Stimulated activated CD4-positive, alpha-beta T cell treated with anti-CD3 and anti-CD28 coated beads, Interleukin-12 subunit alpha, Interleukin-12 subunit beta, amount 100 ng/mL, for 4 hours (primary cell): ENCODE measurements around the gene GATAD2A.
"Not testable (repeated sequence)": the region's sequence is repeated elsewhere in the genome, so short reads cannot be mapped to it uniquely, and the experiment has no call there.

ENCODE experiments used
- DNase-seq: peaks from one replicate; pipeline ENCODE4 v3.0.0-alpha.2; 2020

Gene GATAD2A

DNA sequence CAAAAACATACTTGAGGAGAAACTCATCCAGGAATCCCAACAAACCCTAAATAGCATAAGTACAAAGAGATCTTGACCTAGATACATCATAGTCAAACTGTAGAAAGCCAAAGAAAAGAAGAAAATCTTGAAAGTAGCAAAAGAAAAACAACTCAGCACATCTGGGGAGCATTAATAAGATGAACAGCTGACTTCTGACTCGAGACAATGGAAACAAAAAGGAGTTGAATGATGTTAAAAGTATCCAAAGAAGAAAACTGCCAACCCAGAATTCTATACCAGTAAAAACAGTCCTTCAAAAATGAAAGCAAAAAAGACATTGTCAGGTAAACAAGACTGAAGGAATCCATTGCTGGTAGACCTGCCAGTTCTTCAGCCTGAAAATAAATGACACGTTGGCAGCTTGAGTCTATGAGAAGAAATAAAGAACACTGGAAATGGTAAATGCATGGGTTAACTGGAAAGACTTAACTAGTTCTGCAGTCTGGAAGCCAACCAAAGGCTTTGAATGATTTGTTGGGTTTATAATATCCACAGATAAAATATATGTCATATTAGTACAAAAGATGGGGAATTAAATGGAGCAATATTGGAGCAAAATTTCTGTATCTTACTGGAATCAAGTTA, 63.1 kb downstream of the GATAD2A start:
- DNase-seq: no peak

DNA sequence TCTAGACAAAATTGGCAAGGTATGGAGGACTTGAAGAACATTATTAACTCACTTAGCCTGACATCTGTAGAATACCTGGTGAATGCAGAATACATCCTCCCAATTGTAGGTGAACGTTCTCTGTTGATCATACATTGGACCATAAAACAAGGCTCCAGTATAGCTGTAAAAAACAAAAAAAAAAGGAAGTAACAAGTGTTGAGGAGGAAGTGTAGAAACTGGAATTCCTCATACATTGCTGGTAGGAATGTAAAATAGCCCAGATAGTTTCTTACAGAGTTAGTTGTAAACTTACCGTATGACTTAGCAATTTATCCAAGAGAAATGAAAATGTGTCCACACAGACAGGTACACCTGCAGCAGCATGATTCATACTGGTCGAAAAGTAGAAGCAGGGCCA, 65.1 kb downstream of the GATAD2A start:
- DNase-seq: no peak

DNA sequence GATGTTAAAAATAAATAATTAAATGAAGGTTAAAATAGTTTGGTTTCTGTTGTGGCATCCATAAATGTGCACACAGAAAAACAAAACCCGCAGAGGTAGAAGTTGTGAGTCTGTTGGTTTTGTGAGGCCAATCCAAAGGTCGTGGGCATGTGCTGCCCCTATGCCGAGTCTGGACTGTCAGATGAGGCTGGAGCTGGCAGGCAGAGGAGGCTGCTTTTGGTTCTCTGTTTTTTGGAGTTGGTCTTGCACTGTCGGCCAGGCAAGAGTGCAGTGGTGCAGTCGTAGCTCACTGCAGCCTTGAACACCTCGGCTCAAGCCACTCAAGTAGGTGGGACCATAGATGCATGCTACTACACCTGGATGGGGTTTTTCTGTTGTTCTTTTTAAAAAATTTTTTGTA, 66.2 kb downstream of the GATAD2A start:
- no peak for DNase-seq

DNA sequence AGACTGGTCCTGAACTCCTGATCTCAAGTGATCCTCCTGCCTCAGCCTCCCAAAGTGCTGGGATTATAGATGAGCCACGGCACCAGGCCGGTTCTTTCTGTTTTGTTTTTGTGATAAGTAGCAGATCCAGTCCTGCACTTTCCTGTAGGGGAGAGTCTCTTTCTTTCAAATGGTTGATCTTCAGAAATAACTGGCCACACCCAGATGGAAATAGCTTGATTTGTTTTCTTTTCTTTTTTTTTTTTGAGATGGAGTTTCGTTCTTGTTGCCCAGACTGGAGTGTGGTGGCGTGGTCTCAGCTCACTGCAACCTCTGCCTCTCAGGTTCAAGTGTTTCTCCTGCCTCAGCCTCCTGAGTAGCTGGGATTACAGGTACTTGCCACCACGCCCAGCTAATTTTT, 66.6 kb downstream of the GATAD2A start:
- DNase-seq: not testable (repeated sequence)

DNA sequence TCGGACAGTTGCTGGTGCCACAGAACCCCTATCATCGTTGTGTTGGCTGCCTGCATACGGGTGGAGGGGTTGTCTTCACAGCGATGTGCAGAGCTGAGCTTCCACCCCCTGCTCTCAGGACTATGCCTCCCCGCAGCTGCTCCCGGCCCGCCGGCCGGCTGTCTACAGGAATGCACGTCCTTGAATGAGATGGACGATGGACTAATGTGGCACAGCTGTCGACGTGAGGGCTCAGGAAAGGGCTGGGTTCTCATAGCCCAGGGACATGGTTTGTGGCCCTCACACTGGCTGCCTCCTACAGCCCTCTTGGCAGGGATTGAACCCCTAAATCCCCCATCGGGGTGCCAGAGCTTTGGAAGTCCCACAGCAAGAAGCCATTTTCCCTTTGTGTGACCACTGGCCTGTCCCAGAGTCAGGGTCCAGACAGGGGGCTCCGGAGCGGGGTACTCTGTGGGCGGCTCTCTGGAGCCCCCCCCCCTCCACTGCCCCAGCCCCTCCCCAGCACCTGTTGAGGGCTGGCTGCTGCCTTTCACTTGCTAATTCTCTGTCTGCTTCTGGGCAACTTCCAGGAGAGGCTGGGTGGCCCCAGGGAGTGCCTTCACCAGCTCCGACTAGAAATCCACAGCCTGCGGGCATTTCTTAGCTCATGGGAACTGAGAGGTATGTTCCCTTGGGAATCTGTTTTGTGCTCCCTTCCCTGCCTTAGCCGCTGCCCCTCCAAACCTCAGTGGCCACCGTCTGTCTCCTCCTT, 69.7 kb downstream of the GATAD2A start:
- no peak for DNase-seq

DNA sequence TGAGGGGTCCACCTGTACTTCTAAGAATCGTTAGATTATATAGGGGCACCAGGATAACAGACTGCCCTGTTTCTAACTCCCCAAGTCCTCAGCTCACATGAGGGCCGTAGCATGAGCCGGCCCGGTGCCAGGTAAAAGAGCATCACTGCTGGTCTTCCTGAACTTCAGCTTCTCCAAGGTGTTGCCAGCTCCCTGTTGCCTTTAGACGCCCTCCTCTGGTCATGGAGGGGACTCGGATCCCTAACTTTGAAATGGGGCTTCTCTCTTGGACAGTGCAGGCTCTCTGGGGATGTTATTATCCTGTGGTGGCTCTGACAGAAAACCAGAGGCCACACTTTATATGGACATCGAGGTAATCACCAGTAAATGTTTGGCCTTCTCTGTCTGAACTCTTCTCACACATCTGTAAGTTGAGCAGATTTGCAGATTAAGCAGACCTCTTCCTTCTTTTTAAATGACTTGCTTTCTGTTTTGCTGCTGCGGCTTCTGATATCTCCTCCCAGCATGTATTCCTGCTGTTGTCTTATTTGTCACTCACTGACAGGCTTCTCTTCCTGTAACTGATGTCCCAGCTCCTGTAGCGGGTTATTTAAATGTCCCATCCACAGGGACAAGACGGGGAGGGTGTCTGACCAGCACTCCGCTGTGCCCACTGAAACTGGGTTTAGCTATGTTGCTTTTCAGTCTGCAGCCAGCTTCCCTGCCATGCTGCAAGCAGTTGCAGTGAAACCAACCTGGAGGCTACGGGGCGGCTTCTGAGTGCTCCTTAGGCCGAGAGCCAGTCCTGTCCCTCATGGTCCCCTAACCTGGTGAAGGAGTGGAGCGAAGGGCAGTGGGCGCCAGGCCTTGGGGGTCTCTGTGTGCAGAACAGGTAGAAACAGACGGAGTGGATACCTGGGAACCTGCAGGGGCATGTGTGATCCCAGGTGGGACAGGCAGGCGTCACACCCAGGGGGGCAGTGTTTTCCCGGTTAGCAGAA, 70.7 kb downstream of the GATAD2A start:
- DNase-seq: no peak

DNA sequence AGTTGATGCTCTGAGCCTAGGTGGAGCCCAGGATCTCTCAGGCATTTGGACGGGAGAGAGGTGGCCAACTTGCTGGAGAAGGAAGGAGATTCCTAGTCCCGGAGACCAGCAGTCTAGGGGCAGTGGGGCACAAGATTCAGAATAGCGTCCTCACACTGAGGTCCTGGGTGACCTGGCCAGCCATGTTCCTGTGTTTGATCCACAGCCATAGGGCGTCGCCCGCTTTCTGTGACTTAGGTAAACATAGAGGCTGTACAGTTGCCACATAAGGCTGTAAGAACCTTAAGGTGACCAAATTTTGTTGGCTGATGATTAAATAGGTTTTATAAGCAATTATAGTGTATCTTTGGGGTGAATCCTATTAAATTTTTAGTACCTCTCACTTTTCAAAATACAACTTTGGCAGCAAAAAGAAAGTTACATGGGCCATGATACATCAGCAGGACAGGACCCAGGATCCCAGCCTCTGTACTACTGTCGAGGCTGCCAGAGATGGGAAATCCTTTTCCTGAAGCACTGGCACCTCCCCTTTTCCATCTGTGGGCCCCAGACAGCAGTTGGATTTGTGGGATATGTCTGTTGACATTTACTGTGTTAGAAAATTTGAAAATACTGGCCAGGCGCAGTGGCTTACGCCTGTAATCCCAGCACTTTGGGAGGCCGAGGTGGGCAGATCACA, 72.4 kb downstream of the GATAD2A start:
- no peak for DNase-seq

DNA sequence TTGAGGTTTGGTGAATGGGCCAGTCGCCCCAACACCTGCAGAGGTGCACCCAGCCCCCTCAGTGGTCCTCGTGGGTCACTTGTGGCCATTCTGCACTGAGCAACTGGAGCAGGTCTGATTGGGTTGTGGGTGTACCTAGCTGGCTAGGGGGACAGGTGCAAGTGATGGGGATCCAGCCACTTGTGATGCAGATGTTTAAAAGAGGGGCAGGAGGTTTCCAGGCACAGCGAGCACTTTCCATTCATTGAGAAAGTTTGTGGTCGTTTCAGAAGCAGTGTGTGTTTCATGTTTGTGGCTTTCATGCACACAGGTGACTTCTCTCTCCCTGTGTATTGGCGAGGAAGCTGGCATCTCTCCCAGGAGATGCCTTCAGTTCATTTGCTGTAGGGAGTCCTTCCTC, 75.2 kb downstream of the GATAD2A start:
- DNase-seq: no peak

DNA sequence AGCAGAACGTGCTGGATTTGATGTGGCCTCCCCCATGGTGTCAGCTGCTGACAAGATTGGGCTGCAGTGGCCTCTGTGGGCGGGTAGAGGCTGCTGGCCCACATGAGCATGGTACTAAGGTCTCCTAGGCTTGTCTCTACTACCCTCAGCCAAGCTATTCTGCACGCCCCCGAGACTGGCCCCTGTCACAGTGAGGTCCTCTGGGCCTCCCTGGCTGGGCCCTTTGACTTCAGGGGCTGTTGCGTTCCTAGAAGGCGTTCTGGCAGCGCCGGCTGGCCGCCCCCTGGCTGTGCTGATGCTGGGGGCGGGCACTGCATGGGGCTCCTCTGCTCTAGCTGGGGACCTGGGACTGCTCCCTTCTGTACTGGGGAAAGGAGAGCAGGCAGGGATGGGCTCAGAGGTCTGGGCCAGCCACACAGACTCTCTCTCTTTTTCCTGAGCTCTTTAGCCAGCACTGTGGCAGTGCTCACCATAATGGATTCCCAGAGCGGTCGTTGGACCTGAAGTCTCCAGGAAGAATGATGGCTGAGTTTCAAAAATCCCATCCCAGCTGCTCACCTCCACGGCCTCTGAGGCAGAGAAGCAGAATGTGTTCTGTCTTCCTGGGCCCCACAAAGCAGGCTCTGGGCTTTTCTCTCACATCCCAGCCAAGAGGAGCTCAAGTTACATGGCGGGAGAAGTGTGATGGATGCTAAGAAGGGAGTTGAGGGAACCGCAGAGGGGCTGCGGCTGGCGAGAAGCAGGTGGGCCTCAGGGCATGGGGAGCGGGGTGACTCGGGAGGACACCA, 77.5 kb downstream of the GATAD2A start:
- no peak for DNase-seq

DNA sequence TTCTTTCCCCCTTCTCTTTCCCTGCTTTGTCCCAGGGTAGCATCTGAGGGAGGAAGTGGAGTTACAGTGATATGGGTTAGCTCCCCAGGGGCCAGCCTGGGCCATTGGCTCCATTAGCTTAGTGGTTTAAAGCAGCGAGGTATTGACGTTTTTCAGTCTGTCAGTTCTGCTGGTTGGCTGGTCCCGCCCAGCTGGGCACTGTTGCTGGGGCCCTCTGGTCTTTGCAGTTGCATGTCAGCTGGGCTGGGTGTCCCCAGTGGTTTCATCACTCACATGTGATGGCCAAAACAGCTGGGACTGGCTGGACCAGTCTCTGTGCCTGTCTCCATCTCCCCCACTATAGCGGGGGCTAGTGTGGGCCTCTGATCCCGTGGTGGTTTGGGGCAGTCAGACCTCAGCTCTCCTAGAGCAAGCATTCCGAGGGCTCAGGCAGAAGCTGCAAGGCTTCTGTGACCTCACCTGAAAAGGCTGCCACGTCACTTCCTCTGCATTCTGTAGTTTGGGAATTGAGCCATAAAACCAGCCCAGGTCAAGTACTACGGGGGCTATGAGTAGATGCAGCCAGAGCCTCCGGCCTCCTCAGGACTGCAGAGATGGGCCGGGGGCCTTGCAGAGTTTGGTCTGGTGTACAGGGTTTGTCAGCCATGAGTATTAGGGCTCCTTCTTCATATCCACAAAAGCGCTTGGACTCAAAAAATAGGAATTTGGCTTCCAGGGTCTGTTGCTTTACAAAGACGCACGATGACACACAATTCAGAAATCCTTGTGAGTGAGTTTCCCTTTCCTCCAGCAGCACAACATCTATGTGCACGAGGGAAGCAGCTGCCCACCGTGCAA, 79.9 kb downstream of the GATAD2A start:
- DNase-seq: no peak

DNA sequence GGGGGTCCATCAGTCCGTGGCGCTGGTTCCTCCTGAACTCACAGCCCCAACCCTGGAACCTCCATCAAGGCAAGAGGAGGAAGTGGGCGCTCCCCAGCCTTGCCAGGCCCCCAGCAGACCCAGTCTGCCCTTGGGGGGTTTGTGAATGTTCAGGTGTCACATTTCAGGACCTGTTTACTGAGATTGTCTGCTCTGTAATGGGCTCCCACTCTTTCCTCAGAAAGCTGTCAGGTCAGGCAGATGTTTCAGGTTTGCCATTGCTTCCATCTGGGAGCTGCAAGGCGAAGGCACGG, 80.5 kb downstream of the GATAD2A start:
- DNase-seq: no peak

DNA sequence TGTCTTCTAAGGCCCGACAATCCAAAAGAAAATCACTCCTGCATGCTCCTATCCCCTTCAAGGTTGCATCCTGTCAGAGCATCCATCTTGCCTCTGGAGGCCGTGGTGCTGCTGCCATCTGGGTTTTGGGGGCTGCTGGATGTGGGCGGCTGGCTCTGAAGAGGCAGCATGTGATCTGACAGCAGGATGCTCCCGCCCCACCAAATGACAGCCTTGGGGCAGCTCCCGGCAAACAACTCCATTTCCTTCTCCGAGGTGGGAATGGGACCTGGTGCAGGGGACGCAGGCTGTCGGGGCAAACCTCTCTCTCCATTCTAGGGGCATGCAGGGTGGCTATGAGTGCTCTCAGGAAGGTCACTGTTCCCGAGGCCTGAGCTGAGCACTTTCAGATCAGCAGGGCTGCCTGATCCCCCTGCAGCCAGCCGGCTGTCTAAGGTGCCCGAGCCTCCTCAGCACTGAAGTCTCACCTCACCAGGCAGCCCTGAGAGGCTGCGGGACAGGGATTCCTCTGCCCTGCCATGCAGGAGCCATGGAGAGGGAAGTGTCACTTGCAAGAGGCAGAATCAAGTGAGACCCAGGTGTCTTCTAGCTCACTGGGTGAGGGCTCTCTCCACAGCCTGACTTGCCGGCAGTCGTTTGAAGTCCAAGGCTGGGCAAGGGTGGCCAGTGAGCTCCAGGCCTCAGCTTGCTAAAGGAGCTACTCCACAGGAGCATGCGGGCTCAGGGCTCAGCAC, 81.0 kb downstream of the GATAD2A start:
- DNase-seq: no peak

DNA sequence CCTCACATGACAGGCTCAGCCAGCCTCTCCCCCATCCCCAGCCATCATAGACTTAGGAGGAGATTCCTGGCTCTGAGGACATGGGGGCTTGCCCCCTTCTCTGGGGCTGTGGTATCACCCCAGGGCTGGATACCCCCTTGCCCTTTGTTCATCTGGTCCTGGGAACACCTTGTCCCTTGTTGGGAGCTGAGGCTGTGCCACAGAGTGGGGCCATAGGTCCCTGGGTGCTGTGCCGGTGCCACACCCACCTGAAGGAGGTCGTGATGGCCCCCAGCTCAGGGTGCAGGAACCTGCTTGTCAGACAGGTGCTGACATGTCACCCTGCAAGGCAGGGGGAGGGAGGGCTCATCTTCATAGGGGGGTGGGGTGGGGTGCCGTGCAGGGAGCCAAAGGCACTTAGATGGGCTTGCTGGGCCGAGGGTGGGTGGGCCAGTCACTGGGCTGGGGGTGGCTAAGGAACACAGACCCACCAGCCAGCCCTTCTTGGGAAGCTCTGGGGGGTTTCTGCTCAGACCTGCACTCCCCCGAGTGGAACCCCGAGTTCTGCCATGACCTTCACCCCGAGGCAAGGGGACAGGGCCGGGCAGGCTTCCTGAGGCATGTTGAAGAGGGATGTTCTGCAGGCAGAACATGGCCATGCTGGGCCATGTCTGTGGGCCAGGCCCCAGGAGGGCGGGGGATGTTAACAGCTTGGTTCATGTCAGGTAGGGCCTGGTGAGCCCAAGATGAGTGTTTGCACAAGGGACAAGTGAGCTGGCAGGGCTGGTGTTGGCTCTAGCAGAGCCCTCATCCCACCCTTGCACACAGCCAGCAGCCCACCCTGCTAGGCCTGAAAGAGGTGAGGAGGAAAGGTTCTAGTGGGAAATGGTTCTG, 81.8 kb downstream of the GATAD2A start:
- no peak for DNase-seq

DNA sequence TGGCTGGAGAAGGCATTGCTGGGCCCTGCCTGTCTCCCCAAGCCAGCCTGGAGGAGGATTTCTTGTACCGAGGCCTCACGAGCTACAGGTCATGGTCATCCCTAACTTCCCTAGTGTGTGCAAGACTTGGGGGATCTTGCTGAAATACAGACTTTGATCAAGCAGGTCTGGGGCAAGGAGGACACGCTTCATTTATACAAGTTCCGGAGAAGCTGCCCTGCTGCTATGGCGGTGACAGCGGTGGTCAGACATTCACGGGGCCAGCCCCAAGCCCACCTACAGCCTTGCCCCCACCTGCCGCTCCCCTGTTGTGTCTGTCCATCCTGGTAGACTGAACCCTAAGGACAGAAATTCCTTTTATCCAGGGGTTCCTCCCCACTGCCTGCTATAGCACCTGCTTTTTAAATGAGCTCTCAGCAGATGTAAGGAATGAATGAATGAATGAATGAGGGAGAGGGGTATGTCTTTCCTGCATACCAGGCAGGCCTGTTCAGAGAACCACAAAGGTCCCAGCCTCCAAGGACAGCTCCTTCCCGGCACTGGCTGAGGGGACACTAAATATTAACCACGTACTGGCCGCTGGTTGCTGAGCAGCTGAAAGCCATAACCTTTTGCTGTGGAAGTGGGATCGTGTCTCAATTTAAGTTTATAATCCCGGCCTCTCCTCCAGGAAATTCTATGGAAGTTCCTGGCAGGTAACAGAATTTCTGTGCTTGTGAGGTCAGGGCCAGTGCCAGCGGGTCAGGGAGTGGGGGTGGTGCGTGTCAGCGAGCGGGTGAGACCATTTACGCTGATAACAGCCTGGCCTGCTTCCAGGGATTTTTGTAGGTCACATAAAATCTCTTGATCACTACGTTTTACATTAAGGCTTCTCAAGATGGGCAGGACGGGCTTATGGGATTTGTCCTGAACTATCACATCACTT, 82.7 kb downstream of the GATAD2A start:
- no peak for DNase-seq

DNA sequence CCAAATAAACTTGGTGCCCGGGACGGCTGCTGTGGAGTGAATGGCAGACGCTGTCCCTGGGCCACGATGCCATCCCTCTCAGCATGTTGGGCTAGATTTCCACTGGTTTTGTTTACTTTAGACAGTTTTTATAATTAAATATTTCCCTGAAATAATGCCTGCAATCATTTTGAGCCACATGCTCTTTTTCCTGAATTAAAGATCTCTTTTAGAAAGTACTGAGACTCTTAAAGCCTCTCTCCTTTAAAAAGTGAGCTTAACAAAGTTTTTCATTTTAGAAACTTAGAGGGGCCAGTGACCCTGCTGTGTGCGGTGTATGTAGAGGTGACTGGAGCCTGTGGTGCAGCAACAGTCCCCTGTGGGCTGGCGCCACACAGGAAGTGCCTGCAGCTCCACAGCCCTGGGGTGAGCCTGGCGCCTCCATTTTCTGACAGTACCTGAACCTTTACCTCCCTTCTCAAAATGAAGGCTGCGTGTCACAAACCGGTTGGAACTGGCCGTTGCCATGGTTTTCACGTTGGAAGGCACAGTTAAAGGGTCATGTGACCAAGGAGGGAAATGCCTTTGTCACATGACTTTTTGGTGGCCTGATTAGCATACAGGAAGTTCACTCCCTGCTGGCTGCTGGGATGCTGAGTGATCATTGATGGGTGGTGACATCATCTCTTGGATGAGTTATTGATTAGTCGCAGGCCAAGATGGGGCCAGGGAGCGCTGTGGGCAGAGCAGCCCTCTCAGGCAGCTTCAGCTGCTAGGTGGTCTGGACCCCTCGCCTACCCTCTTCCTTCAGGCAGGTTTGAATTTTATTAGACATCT, 83.6 kb downstream of the GATAD2A start:
- DNase-seq: peak; percentile 61

DNA sequence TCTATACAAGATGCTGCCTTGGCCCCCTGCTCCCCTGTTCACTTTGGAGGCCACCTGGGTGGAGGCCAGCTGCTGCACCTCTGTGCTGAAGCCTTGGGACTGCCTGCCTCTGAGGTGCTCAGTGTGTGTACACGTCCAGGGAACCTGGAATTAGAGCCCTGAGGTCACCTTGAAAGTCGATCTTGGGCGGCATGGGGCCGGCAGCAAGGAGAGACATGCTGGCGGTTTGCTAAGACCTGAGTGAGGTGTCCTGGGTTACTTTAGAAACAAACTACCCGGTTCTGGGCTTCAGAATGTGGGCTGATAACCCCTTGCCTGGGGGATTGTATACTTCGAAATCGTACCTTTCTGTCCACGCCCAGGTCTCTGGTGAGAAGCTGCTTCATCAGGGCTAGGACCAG, 84.3 kb downstream of the GATAD2A start:
- no peak for DNase-seq

DNA sequence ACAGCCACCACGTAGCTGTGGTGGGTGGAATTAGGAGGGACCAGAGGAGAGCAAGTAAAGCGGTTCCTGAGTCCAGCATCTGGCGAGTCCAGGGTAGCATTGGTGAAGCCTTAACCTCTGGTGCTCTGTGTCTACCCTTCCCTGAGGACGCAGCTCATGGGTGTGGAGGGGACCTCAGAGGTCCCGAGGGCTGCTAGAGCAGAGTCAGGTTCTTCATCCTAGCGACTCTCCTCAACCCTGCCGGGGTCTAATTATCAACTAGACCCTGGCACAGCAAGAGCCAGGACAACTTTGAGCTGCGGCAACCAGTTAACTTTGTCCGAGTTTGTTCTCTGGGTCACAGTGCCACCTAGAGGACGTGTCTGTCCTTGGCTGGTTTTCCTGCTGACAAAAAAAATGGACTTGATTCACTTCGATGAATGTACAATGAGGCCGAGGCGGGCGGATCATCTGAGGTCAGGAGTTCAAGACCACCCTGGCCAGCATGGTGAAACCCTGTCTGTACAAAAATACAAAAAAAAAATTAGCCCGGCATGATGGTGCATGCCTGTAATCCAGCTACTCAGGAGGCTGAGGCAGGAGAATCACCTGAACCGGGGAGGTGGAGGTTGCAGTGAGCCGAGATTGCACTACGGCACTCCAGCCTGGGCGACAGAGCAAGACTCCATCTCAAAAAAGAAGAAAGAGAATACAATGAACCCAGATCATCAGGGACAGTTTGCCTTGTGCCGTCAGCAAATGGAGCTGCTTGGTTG, 84.9 kb downstream of the GATAD2A start:
- DNase-seq: peak; percentile 72
